SU-DHL-6 (cell line): ENCODE results near the gene CASP8AP2.

ENCODE experiments used
- H2AFZ ChIP-seq: fragments of 200-600 bp; sonication (generic); 2 replicates; pipeline ENCODE4 v1.6.1; 2014; ENCODE audit warnings: low read depth, mild to moderate bottlenecking, moderate library complexity, mixed read lengths, antibody characterized with exemption, low read length; ENCODE audit not compliant: severe bottlenecking
- H3F3A ChIP-seq: fragments of 200-600 bp; shearing (Covaris generic); 2 replicates; pipeline ENCODE4 v1.6.0; 2016; ENCODE audit warnings: antibody characterized with exemption, mild to moderate bottlenecking; ENCODE audit not compliant: insufficient read depth
- H3K27ac ChIP-seq: fragments of 200-600 bp; sonication (generic); 2 replicates; pipeline ENCODE4 v1.5.1; 2016; ENCODE audit warnings: low read depth, mild to moderate bottlenecking, low read length, moderate library complexity, mixed read lengths
- H3K27me3 ChIP-seq: fragments of 200-600 bp; sonication (generic), shearing (Covaris generic); 2 replicates; pipeline ENCODE4 v1.6.0; 2014; ENCODE audit warnings: mild to moderate bottlenecking, low read length
- H3K36me3 ChIP-seq: fragments of 200-600 bp; sonication (generic); 2 replicates; pipeline ENCODE4 v1.6.1; 2014; ENCODE audit warnings: mild to moderate bottlenecking, low read length, mixed read lengths
- H3K4me2 ChIP-seq: fragments of 300-600, 200-600 bp; shearing (Covaris generic), sonication (generic); 2 replicates; pipeline ENCODE4 v1.6.0; 2014; ENCODE audit warnings: low read length, low read depth, mild to moderate bottlenecking; ENCODE audit not compliant: poor library complexity, severe bottlenecking
- H3K4me3 ChIP-seq: fragments of 200-600 bp; sonication (generic); 2 replicates; pipeline ENCODE4 v1.5.1; 2014; ENCODE audit warnings: antibody characterized with exemption, low read length, mild to moderate bottlenecking, mixed read lengths; ENCODE audit not compliant: insufficient read depth, poor library complexity, severe bottlenecking
- H3K79me2 ChIP-seq: fragments of 200-600 bp; sonication (generic); 2 replicates; pipeline ENCODE4 v1.6.1; 2014; ENCODE audit warnings: mild to moderate bottlenecking, low read length, moderate library complexity; ENCODE audit not compliant: insufficient read depth
- H3K9ac ChIP-seq: fragments of 200-600 bp; sonication (generic); 2 replicates; pipeline ENCODE4 v1.7.0; 2014; ENCODE audit warnings: mild to moderate bottlenecking, low read length
- H3K9me2 ChIP-seq: fragments of 200-600 bp; sonication (generic); replicated peaks from 2 replicates; pipeline ENCODE4 v1.6.1; 2014; ENCODE audit warnings: low read length; ENCODE audit not compliant: insufficient read depth
- H3K9me3 ChIP-seq: fragments of 200-600 bp; sonication (generic); 2 replicates; pipeline ENCODE4 v1.6.1; 2014; ENCODE audit warnings: low read length, mixed read lengths; ENCODE audit not compliant: insufficient read depth
- H4K20me1 ChIP-seq: fragments of 200-600 bp; sonication (generic); 2 replicates; pipeline ENCODE4 v1.6.1; 2014; ENCODE audit warnings: low read depth, mild to moderate bottlenecking, antibody characterized with exemption, low read length, moderate library complexity, mixed read lengths
- CTCF ChIP-seq: fragments of 200-600 bp; sonication (generic); IDR thresholded peaks from one replicate; pipeline ENCODE4 v1.5.1; 2017; ENCODE audit warnings: antibody characterized with exemption, mild to moderate bottlenecking, low read length, moderate library complexity; ENCODE audit not compliant: insufficient read depth, poor library complexity, severe bottlenecking
- EZH2phosphoT487 ChIP-seq: fragments of 200-600 bp; sonication (generic), shearing (Covaris generic); conservative IDR thresholded peaks from 2 replicates; pipeline ENCODE4 v1.6.1; 2018; ENCODE audit warnings: mild to moderate bottlenecking, antibody characterized with exemption, low read length, moderate library complexity, mixed read lengths

CASP8AP2 gene

GRCh38 chr6:89793586-89793985, 36.1 kb upstream of the CASP8AP2 start:
- H2AFZ ChIP-seq, result no peak overlapping the region
- no peak overlapping the region for H3K4me3 ChIP-seq
- 0 out of 2 replicates have a peak, but pooled peaks cover 7% of the 10 kb centered on the region for H4K20me1 ChIP-seq
- H3K9me2 ChIP-seq, result no peaks in the 10 kb centered on the region
- no peaks in the 10 kb centered on the region for H3K9me3 ChIP-seq
- no peaks in the 10 kb centered on the region for H3K27me3 ChIP-seq
- no peak overlapping the region for H3K27ac ChIP-seq
- H3K79me2 ChIP-seq, result peaks cover 13% of the 10 kb centered on the region
- H3F3A ChIP-seq, result 0 out of 2 replicates have a peak, but pooled peaks cover 2% of the 10 kb centered on the region
- TF ChIP-seq EZH2phosphoT487 (no peak), CTCF (no peak)
- no peak overlapping the region for H3K9ac ChIP-seq
- no peak overlapping the region for H3K4me2 ChIP-seq
- peaks cover 17% of the 10 kb centered on the region; the same call in 1 of the 2 replicates for H3K36me3 ChIP-seq

GRCh38 chr6:89794324-89794723, 35.4 kb upstream of the CASP8AP2 start:
- H3K4me2 ChIP-seq, result no peak overlapping the region

GRCh38 chr6:89797317-89797716, 32.4 kb upstream of the CASP8AP2 start:
- Histone ChIP-seq H3F3A (0 out of 2 replicates have a peak, but pooled peaks cover 2% of the 10 kb centered on the region), H3K4me2 (no peak overlapping the region), H3K9me3 (no peaks in the 10 kb centered on the region), H4K20me1 (peaks cover 7% of the 10 kb centered on the region; the same call in 1 of the 2 replicates), H3K27ac (no peak overlapping the region), H3K9me2 (no peaks in the 10 kb centered on the region), H3K36me3 (peaks cover 2% of the 10 kb centered on the region; the same call in 1 of the 2 replicates), H3K4me3 (no peak overlapping the region), H2AFZ (no peak overlapping the region), H3K79me2 (peaks cover 20% of the 10 kb centered on the region), H3K27me3 (no peaks in the 10 kb centered on the region), H3K9ac (no peak overlapping the region)
- TF ChIP-seq EZH2phosphoT487 (no peak), CTCF (no peak)

More at GRCh38 chr6:89794324-89794723, 35.4 kb upstream of the CASP8AP2 start:
- Histone ChIP-seq H3F3A (0 out of 2 replicates have a peak, but pooled peaks cover 2% of the 10 kb centered on the region), H4K20me1 (0 out of 2 replicates have a peak, but pooled peaks cover 7% of the 10 kb centered on the region), H3K9me3 (no peaks in the 10 kb centered on the region), H3K27me3 (no peaks in the 10 kb centered on the region), H3K9me2 (no peaks in the 10 kb centered on the region), H2AFZ (no peak overlapping the region), H3K36me3 (peaks cover 13% of the 10 kb centered on the region; the same call in 1 of the 2 replicates), H3K4me3 (no peak overlapping the region), H3K9ac (no peak overlapping the region), H3K79me2 (peaks cover 13% of the 10 kb centered on the region), H3K27ac (no peak overlapping the region)
- no peak for TF ChIP-seq CTCF
